Stimulated activated CD4-positive, alpha-beta T cell treated with anti-CD3 and anti-CD28 coated beads, Interleukin-1b, Interleukin-23, amount 100 ng/mL, for 24 hours (primary cell): ENCODE data around the gene APOBEC3C.
"Not testable (repeated sequence)": the region's sequence is repeated elsewhere in the genome, so short reads cannot be mapped to it uniquely, and the experiment has no call there.

Source experiments
- DNase-seq, 4 experiments: peaks; one replicate each; pipeline ENCODE4 v3.0.0-alpha.2; 2020; ENCODE audit warnings: low read depth in 4 of 4, low spot score in 1 of 4

The APOBEC3C gene

DNA sequence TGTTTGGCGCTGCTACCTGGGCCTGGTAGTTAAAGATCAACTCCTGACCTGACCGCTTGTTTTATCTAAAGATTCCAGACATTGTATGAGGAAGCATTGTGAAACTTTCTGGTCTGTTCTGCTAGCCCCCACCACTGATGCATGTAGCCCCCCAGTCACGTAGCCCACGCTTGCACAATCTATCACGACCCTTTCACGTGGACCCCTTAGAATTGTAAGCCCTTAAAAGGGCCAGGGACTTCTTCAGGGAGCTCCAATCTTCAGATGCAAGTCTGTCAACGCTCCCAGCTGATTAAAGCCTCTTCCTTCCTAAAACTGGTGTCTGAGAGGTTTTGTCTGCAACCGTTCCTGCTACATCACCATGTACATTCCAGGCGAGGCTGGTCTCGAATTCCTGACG, 41.6 kb downstream of the APOBEC3C start:
- no peak for DNase-seq

DNA sequence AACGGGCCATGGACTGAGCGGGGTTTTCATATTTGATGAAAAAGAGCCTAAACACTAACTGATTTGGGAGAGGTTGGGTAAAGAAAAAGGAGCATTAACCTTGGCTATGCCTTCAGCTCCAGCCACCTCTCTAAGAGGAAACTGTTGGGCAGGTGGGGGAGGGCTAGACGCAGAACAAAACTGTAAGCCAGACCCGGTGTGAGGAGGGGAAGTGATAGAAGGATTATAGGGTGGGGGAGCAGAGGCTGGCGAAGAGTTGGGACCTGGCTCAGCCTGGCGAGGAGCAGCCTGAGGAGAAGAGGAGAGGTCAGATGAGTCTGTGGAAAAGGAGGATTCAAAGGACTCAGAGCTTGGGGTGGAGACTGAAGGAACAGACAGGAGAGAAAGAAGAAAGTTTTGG, 47.2 kb downstream of the APOBEC3C start:
- DNase-seq = not testable (repeated sequence)

DNA sequence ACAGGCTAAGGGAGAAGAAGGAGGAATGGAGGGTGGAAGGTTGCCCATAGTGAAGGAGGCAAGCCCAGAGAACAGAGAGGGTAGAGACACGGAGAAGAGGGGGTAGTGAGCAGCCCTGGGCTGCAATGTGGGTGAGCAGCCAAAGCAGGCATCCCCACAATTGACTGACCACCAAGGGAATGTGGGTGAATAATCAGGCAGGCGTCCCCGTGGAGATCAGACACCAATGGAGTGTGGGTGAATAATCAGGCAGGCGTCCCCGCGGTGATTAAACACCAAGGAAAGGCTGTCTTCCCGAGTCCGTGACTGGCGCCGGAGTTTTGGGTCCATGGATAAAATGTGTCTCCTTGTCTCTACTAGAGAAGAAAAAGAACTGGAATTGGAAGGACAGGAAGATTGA, 47.9 kb downstream of the APOBEC3C start:
- DNase-seq = not testable (repeated sequence)

DNA sequence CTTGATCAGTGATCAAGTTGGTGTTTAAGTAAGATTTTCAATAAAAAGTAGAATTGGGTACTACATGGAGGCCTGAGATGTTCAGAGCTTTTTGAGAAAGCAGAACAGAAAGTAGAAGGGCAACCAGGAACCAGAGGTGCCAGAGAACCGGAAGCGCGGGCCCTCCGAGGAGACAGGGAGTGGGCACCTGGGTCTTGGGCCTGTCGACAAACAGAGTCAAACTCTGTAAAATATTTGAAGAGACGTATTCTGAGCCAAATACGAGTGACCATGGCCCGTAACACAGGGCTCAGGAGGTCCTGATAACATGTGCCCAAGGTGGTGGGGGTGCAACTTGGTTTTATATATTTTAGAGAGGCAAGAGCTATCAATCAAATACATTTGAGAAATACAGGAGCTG, 49.8 kb downstream of the APOBEC3C start:
- not testable (repeated sequence) for DNase-seq

DNA sequence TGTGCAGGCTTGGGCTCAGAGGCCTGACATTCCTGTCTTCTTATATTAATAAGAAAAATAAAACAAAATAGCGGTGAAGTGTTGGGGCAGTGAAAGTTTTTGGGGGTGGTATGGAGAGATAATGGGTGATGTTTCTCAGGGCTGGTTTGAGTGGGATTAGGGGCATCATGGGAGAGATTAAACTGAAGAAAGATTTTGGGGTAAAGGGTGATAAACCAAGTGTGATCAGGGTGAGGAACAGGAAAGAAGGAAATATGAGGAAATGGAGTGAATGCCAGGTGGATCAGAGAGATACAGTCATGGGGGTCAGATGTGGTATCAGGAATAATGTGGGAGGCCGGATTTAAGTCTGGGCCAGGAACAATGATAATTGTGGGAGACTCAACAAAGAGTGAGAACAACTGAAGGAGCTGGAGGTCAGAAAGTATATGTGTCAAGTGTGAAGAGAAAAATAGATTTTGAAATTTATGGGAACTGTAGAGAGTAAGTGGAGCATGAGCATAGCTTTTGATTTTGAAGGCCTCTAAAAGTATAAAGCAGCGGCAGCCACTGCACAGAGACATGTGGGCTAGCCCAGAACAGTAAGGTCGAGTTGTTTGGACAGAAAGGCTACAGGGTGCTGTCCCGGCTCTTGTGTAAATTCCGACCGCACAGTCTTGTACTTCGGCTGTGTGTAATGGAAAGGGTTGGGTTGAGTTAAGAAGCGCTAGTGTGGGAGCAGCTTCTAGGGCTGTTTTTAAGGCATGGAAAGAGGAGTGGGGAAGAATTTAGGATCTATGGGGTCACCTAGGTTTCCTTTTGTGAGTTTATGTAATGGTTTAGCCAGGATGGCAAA, 52.6 kb downstream of the APOBEC3C start:
- DNase-seq = not testable (repeated sequence)

DNA sequence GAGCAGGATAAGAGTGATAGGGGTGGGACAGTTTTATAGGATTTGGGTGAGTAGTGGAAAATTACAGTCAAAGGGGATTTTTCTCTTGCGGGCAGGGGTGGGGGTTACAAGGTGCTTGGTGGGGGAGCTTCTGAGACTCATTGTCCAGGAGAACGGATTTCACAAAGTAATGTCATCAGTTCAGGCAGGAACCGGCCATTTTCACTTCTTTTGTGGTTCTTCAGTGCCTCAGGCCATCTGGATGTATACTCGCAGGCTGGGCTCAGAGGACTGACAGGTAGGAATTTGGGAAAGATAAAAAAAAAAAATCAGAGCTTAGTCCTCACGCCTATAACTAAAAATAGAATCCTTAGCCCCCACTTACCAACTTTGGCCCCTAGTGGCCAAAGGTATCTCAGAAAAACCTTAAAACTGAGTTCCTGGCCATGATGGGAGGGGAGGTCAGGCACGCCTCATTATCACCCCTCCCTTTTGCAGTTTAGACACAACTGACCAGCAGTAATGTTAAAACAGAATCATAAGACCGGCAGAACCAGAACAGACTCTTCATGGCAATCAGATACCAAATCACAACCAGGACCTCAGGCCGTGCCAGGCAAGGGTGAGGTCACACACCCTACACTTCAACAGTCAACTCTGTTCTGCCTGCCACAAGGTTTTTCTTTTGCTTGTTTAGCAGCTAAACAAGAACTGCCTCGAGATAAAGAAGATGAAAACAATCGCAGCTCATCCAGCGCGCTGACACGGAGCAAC, 54.2 kb downstream of the APOBEC3C start:
- no peak for DNase-seq
